ENCODE data around the gene TMEM131L. TPM values are rescaled to one million over a fixed set of nuclear protein-coding genes. Genes with fewer than 3 reads are reported as not detected.

TMEM131L gene
- total RNA-seq, 1 experiment from 2014 or later = 19.7 TPM

DNA sequence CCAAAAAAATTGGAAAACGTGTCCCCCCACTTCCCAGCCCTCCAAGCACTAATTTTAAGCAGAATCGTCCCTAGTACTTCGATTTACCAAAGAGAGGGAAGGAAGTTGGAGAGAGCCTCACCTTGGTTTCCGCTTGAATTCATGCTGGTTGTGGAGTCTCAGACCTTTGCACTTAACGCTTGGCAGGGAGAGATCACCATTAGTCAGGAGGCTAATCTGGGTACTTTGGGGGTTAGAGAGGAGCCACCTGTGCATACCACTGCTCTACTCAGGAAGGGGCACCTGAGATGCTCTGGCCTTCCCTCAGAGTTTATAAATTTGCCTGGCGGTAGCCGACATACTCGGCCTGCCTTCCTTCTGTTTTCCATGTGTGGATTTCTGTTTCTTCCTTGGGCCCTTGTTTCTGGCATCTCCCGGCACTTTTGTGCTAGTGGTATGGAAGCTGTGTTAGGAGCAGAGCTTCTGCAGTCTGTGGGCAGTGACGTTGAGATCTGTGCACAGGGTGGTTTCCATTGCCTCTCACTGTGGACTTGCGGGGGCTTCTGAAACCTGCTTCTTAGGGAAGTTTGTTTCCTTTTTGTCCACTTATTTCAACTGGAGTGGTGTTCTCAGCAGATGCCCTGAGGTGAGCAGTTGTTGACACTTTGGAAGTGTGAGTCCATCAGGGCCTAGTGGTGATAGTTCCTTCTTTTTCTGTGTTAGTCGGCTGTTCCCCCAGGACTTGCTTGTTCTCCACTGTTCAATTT, 104.2 kb downstream of the TMEM131L start:
- Histone ChIP-seq H3K9ac (ENCODE audit: low read length) (no peak overlapping the region), H3K4me2 (ENCODE audit: low read length) (no peak overlapping the region), H3K9me2 (ENCODE audit: insufficient read depth) (no peaks in the 10 kb centered on the region), H4K20me1 (ENCODE audit: insufficient read depth) (no peaks in the 10 kb centered on the region), H3K4me3 (replicated peaks in 1 of 2; ENCODE audit: low read depth in 1 of 2, low read length in 2 of 2) (no peak overlapping the region), H3K36me3 (ENCODE audit: control insufficient read depth in 1 of 2, insufficient read depth in 2 of 2, low read length in 2 of 2) (no peaks in the 10 kb centered on the region), H3K79me2 (ENCODE audit: insufficient read depth, low read length) (no peaks in the 10 kb centered on the region; the same call in 1 of the 2 replicates), H3K9me3 (ENCODE audit: control insufficient read depth in 1 of 2, insufficient read depth in 1 of 2, low read depth in 1 of 2, low read length in 2 of 2) (no peaks in the 10 kb centered on the region), H2AFZ (ENCODE audit: low read depth, low read length, poor library complexity, severe bottlenecking) (no peak overlapping the region), H3K27ac (ENCODE audit: low read depth, low read length) (no peak overlapping the region), H3K27me3 (ENCODE audit: insufficient read depth, low read length) (no peaks in the 10 kb centered on the region), H3K4me1 (ENCODE audit: control insufficient read depth in 1 of 2, insufficient read depth in 2 of 2, low read length in 2 of 2) (peaks cover 20 to 31% of the 10 kb centered on the region in 2 experiments)
- no peak for DNase-seq (ENCODE audit: low read depth, low spot score)
- POLR2A ChIA-PET = no interaction called here
- RAD21 ChIA-PET (ENCODE audit: low non-redundant PET in 1 of 2, low total read pairs in 2 of 2, uncharacterized antibody in 2 of 2, unreplicated experiment in 2 of 2) = no interaction called here
- intact Hi-C loops (cut with micrococcal nuclease) = loop anchor here (10.0 kb wide), 1 partner anchor 726 kb away; no protein-coding TSS in a partner anchor
- no peak for ATAC-seq
- CTCF ChIA-PET = no interaction called here
- TF ChIP-seq EZH2phosphoT487 (IDR thresholded peaks at IDR 0.05; ENCODE audit: borderline replicate concordance) (no peak), SIN3A (IDR thresholded peaks at IDR 0.05; ENCODE audit: low read depth) (no peak), EGR1 (IDR thresholded peaks at IDR 0.05; ENCODE audit: low read depth) (no peak), POLR2A (IDR thresholded peaks at IDR 0.05; ENCODE audit: borderline replicate concordance, extremely low read depth, insufficient read depth, insufficient read length) (no peak), ELF1 (IDR thresholded peaks at IDR 0.05; ENCODE audit: borderline replicate concordance, low read depth) (no peak), ZFX (IDR thresholded peaks at IDR 0.05) (no peak)
- no TSS peak for BruUV-seq (replicated peaks)

DNA sequence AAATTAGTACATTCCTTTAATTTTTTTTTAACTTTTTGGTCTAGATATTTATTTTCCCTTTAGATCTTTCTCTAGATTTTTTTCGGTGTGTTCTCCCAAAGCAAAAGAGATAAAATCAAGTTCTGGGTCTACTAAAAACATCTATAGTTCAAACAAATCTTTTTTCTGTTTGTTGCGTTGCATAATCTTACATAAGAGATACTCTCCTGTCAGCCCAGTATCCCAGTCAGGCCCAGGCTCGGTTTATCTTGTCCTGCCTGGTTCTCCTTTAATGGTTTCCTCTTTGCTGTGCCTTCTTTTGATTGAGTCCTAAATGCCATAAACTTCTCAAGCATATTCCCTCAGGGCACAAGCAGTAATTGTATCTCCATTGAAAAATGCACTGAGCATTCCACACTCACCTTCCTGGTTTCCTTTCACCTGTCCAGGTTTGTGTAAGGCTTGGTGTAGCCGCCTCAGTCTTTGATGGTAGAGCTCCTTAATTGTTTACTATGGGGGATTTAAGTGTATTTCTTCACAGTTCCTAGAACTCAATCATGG, 104.9 kb downstream of the TMEM131L start:
- no peaks in the 10 kb centered on the region for H3K79me2 ChIP-seq (ENCODE audit: insufficient read depth, low read length)
- ChIA-PET POLR2A (no interaction called here), CTCF (interaction anchor here (1.8 kb wide), 1 partner anchor 428 kb away, joined by 5 read pairs; no protein-coding TSS in a partner anchor), RAD21 (ENCODE audit: low non-redundant PET in 1 of 2, low total read pairs in 2 of 2, uncharacterized antibody in 2 of 2, unreplicated experiment in 2 of 2) (no interaction called here)
- no peak overlapping the region for H3K27ac ChIP-seq (ENCODE audit: low read depth, low read length)
- intact Hi-C loops (cut with micrococcal nuclease) = loop anchor here (10.0 kb wide), 1 partner anchor 726 kb away; no protein-coding TSS in a partner anchor
- no peak for ATAC-seq
- no peak overlapping the region for H2AFZ ChIP-seq (ENCODE audit: low read depth, low read length, poor library complexity, severe bottlenecking)
- DNase-seq (ENCODE audit: low read depth, low spot score) = no peak
- no TSS peak for BruUV-seq (replicated peaks)
- H3K27me3 ChIP-seq (ENCODE audit: insufficient read depth, low read length) = no peaks in the 10 kb centered on the region
- no peak overlapping the region for H3K4me3 ChIP-seq (replicated peaks in 1 of 2; ENCODE audit: low read depth in 1 of 2, low read length in 2 of 2)
- H3K4me2 ChIP-seq (ENCODE audit: low read length) = no peak overlapping the region
- H3K9me2 ChIP-seq (ENCODE audit: insufficient read depth) = no peaks in the 10 kb centered on the region
- H3K4me1 ChIP-seq (ENCODE audit: control insufficient read depth in 1 of 2, insufficient read depth in 2 of 2, low read length in 2 of 2) = peaks cover 18 to 32% of the 10 kb centered on the region in 2 experiments
- no peaks in the 10 kb centered on the region for H4K20me1 ChIP-seq (ENCODE audit: insufficient read depth)
- no peaks in the 10 kb centered on the region for H3K9me3 ChIP-seq (ENCODE audit: control insufficient read depth in 1 of 2, insufficient read depth in 1 of 2, low read depth in 1 of 2, low read length in 2 of 2)
- H3K9ac ChIP-seq (ENCODE audit: low read length) = no peak overlapping the region
- H3K36me3 ChIP-seq (ENCODE audit: control insufficient read depth in 1 of 2, insufficient read depth in 2 of 2, low read length in 2 of 2) = no peaks in the 10 kb centered on the region
- TF ChIP-seq POLR2AphosphoS5 (IDR thresholded peaks at IDR 0.05; ENCODE audit: low read depth, low read length) (no peak), SIN3A (IDR thresholded peaks at IDR 0.05; ENCODE audit: low read depth) (no peak), JUND (IDR thresholded peaks at IDR 0.05) (no peak), EZH2phosphoT487 (IDR thresholded peaks at IDR 0.05; ENCODE audit: borderline replicate concordance) (no peak), RAD21 (IDR thresholded peaks at IDR 0.05; ENCODE audit: low read depth) (no peak), SRF (IDR thresholded peaks at IDR 0.05; ENCODE audit: low read depth) (no peak), ELF1 (IDR thresholded peaks at IDR 0.05; ENCODE audit: borderline replicate concordance, low read depth) (no peak), EGR1 (IDR thresholded peaks at IDR 0.05; ENCODE audit: low read depth) (no peak), TCF7L2 (IDR thresholded peaks at IDR 0.05; ENCODE audit: borderline replicate concordance, extremely low read depth, insufficient read depth, insufficient read length) (no peak), REST (IDR thresholded peaks at IDR 0.05; ENCODE audit: low read depth) (no peak), ZNF274 (IDR thresholded peaks at IDR 0.05; ENCODE audit: low read depth, low read length) (no peak)
- TF ChIP-seq, protein P1, sequence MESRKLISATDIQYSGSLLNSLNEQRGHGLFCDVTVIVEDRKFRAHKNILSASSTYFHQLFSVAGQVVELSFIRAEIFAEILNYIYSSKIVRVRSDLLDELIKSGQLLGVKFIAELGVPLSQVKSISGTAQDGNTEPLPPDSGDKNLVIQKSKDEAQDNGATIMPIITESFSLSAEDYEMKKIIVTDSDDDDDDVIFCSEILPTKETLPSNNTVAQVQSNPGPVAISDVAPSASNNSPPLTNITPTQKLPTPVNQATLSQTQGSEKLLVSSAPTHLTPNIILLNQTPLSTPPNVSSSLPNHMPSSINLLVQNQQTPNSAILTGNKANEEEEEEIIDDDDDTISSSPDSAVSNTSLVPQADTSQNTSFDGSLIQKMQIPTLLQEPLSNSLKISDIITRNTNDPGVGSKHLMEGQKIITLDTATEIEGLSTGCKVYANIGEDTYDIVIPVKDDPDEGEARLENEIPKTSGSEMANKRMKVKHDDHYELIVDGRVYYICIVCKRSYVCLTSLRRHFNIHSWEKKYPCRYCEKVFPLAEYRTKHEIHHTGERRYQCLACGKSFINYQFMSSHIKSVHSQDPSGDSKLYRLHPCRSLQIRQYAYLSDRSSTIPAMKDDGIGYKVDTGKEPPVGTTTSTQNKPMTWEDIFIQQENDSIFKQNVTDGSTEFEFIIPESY (IDR thresholded peaks at IDR 0.05; ENCODE audit: extremely low read depth, insufficient replicate concordance, low read length) = no peak
